ENCODE measurements around the gene UIMC1. TPM values are rescaled to one million over a fixed set of nuclear protein-coding genes. Genes with fewer than 3 reads are reported as not detected.

The UIMC1 gene
- total RNA-seq, 4 donors from 2014 or later, result 30.0 to 34.3 (median 32.4) TPM

DNA sequence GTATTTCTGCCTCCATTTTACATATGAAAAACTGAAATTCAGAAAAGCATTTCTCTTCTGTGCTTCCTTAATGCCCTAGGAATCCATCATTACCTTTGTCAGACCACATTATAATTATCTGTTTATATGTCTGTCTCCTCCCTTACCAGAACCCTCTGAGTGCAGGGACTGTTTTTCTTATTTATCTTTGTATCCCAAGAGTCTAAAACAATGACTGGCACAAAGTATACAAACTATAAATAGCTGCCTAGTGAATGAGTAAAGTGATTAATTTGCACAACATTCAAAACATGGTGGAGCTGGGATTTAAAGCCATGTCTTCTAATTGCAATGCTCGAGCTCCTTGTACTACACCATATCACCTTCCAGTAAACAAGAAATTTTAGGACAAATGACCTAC is 58.1 kb downstream of the UIMC1 start:
- peaks cover 14 to 28% of the 10 kb centered on the region in 2 donors for H3K36me3 ChIP-seq
- no peaks in the 10 kb centered on the region for H3K27me3 ChIP-seq
- no peak for DNase-seq
- H3K4me3 ChIP-seq (replicated peaks in 1 of 3), result no peak overlapping the region
- WGBS, 2 donors, result 77 to 92% methylated on average over 1 of the region's 1 CpG
- H3K27ac ChIP-seq, result no peak overlapping the region
- H3K9me3 ChIP-seq, result no peaks in the 10 kb centered on the region
- peaks cover 5 to 11% of the 10 kb centered on the region in 2 donors for H3K4me1 ChIP-seq
- TF ChIP-seq POLR2A (IDR thresholded peaks at IDR 0.05), result no peak
- intact Hi-C loops (cut with DNase I), result no loop called here

- peaks cover 5 to 11% of the 10 kb centered on the region in 2 donors for H3K4me1 ChIP-seq
- H3K27ac ChIP-seq, result no peak overlapping the region
- no peak for DNase-seq
- intact Hi-C loops (cut with DNase I), result no loop called here
- no peak overlapping the region for H3K4me3 ChIP-seq (replicated peaks in 1 of 3)
- H3K27me3 ChIP-seq, result no peaks in the 10 kb centered on the region
- peaks cover 18 to 34% of the 10 kb centered on the region in 2 donors for H3K36me3 ChIP-seq
- no peaks in the 10 kb centered on the region for H3K9me3 ChIP-seq
- WGBS, 2 donors, result 53 to 64% methylated on average over 2 of the region's 2 CpGs
- TF ChIP-seq POLR2A (IDR thresholded peaks at IDR 0.05) (no peak), CTCF (IDR thresholded peaks at IDR 0.05) (no peak)
Observed at GRCh38 chr5:176947847-176948246, 58.7 kb downstream of the UIMC1 start.

- WGBS, 2 donors, result 56 to 59% methylated on average over 2 of the region's 2 CpGs
- TF ChIP-seq CTCF (IDR thresholded peaks at IDR 0.05) (no peak), POLR2A (IDR thresholded peaks at IDR 0.05) (no peak)
- DNase-seq, result no peak
- Histone ChIP-seq H3K4me1 (peaks cover 5 to 11% of the 10 kb centered on the region in 2 donors), H3K4me3 (replicated peaks in 1 of 3) (no peak overlapping the region), H3K36me3 (peaks cover 18 to 27% of the 10 kb centered on the region in 2 donors), H3K27ac (no peak overlapping the region), H3K9me3 (no peaks in the 10 kb centered on the region), H3K27me3 (no peaks in the 10 kb centered on the region)
- intact Hi-C loops (cut with DNase I), result no loop called here
Observed at GRCh38 chr5:176944268-176944667, 62.3 kb downstream of the UIMC1 start.

DNA sequence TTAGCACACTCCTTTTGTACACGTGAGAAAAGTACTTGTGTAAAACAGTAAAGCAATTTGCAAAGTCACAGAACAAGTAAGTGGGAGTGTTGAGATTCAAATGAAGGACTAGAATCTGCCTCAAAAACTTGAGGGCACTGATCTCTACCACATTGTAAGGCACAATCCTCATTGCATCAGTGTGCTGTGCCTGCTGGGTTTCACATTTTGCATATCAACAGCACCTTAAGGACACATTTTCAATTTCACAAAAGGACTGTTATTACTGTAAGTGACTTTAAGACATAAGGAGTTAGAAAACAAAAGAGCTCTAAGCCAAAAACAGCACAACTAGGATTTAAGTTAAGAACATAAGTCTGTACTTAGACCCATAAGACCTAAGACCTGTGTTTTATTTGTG is 62.8 kb downstream of the UIMC1 start:
- H3K27ac ChIP-seq, result no peak overlapping the region
- TF ChIP-seq POLR2A (IDR thresholded peaks at IDR 0.05) (no peak), CTCF (IDR thresholded peaks at IDR 0.05) (no peak)
- 77 to 82% methylated on average over 1 of the region's 1 CpG for WGBS, 2 donors
- no peaks in the 10 kb centered on the region for H3K9me3 ChIP-seq
- peaks cover 16 to 25% of the 10 kb centered on the region in 2 donors for H3K36me3 ChIP-seq
- H3K4me3 ChIP-seq (replicated peaks in 1 of 3), result no peak overlapping the region
- H3K4me1 ChIP-seq, result peaks cover 5 to 11% of the 10 kb centered on the region in 2 donors
- DNase-seq, result no peak
- H3K27me3 ChIP-seq, result no peaks in the 10 kb centered on the region
- intact Hi-C loops (cut with DNase I), result no loop called here

DNA sequence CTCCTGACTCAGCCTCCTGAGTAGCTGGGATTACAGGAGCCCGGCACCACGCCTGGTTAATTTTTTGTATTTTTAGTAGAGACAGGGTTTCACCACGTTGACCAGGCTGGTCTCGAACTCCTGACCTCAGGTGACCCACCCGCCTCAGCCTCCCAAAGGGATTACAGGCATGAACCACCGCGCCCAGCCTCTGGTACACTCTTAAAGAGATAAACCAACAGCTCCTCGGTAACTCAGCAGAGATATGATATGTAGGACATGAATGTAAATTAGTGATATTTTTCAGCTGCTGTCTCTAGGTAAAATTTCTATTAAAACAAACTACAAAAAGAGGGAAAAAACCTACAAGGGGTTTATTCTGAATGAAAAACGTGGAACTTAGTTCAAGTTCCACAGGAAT is 64.6 kb downstream of the UIMC1 start:
- H3K27ac ChIP-seq, result no peak overlapping the region
- H3K27me3 ChIP-seq, result no peaks in the 10 kb centered on the region
- WGBS, 2 donors, result 89 to 90% methylated on average over 9 of the region's 9 CpGs
- intact Hi-C loops (cut with DNase I), result no loop called here
- peaks cover 16 to 23% of the 10 kb centered on the region in 2 donors for H3K36me3 ChIP-seq
- H3K4me3 ChIP-seq (replicated peaks in 1 of 3), result no peak overlapping the region
- no peaks in the 10 kb centered on the region for H3K4me1 ChIP-seq
- TF ChIP-seq CTCF (IDR thresholded peaks at IDR 0.05) (no peak), POLR2A (IDR thresholded peaks at IDR 0.05) (no peak)
- DNase-seq, result no peak
- no peaks in the 10 kb centered on the region for H3K9me3 ChIP-seq

DNA sequence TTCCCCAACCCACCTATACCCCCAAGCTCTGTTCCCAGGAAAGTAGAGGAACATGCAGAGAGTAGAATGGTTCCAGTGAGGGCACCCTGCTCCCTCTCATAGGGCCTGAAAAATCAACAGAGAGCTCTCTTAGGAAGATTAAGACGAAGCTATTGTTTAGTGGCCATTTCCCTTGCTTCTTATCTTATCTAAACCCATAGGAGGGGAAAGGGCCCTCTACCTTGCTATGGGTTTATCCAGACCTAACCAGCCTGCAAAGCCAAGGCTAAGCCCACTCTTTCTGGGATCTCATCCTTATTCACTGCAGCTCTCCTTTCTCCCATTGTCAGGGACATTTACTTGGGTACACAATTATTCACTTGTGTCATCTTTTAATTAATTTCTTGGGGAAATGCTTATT is 68.1 kb downstream of the UIMC1 start:
- WGBS, 2 donors, result 94 to 95% methylated on average over 1 of the region's 1 CpG
- Histone ChIP-seq H3K27me3 (no peaks in the 10 kb centered on the region), H3K36me3 (peaks cover 15 to 16% of the 10 kb centered on the region in 2 donors), H3K9me3 (no peaks in the 10 kb centered on the region), H3K4me1 (no peaks in the 10 kb centered on the region), H3K4me3 (replicated peaks in 1 of 3) (no peak overlapping the region), H3K27ac (no peak overlapping the region)
- intact Hi-C loops (cut with DNase I), result no loop called here
- no peak for DNase-seq
- TF ChIP-seq CTCF (IDR thresholded peaks at IDR 0.05), result no peak
- no peak for TF ChIP-seq POLR2A (IDR thresholded peaks at IDR 0.05)

Measured in thyroid gland (tissue), 4 donors.